Upper lobe of left lung (tissue), 6 donors: ENCODE measurements around the gene GPSM1. TPM values are rescaled to one million over a fixed set of nuclear protein-coding genes. Genes with fewer than 3 reads are reported as not detected.
"Not testable (repeated sequence)": the region's sequence is repeated elsewhere in the genome, so short reads cannot be mapped to it uniquely, and the experiment has no call there.

ENCODE experiments used
- ATAC-seq, 2 donors: fragments of 200-7000 bp; cut with Tn5 transposase; one replicate each; pipeline ENCODE4 v1.9.1; 2022; ENCODE audit warnings: mild to moderate bottlenecking in 2 of 2, moderate library complexity in 2 of 2; ENCODE audit not compliant: low FRiP score in 2 of 2
- DNase-seq, 2 donors: peaks; one replicate each; pipeline ENCODE4 v3.0.0-alpha.2; 2019 to 2020
- H3K27ac ChIP-seq, 4 donors: fragments of 200-600 bp; sonication (generic); one replicate each; pipeline ENCODE4 v1.5.1; 2016 to 2019
- H3K27me3 ChIP-seq, 4 donors: fragments of 200-600 bp; sonication (generic); one replicate each; pipeline ENCODE4 v1.5.1; 2017 to 2019
- H3K36me3 ChIP-seq, 4 donors: fragments of 200-600 bp; sonication (generic); one replicate each; pipeline ENCODE4 v1.5.1; 2016 to 2019
- H3K4me1 ChIP-seq, 4 donors: fragments of 200-600 bp; sonication (generic); one replicate each; pipeline ENCODE4 v1.5.1; 2018 to 2019
- H3K4me3 ChIP-seq, 4 donors: fragments of 200-600 bp; sonication (generic); one replicate each; pipeline ENCODE4 v1.5.1; 2017 to 2019; ENCODE audit warnings: mild to moderate bottlenecking in 2 of 4, moderate library complexity in 1 of 4
- H3K9me3 ChIP-seq, 4 donors: fragments of 200-600 bp; sonication (generic); one replicate each; pipeline ENCODE4 v1.5.1; 2018 to 2019
- EP300 ChIP-seq, 4 donors: sonication (generic); formaldehyde crosslinking; IDR thresholded peaks; one replicate each; pipeline ENCODE4 v1.5.1; 2017; ENCODE audit warnings: antibody characterized with exemption in 4 of 4, control low read depth in 2 of 4
- POLR2A ChIP-seq, 4 donors: fragments of 450-650 bp; IDR thresholded peaks; one replicate each; pipeline ENCODE4 v1.5.1; 2016 to 2017; ENCODE audit warnings: antibody characterized with exemption in 4 of 4, mild to moderate bottlenecking in 2 of 4
- POLR2AphosphoS5 ChIP-seq, 2 donors: sonication (generic); formaldehyde crosslinking; IDR thresholded peaks; one replicate each; pipeline ENCODE4 v1.5.1; 2017; ENCODE audit warnings: antibody characterized with exemption in 2 of 2
- WGBS, 2 donors: methylation state at CpG; one replicate each; pipeline ENCODE4 v1.1.5; 2017 to 2018; 5-methylcytosine and 5-hydroxymethylcytosine counted together
- total RNA-seq, 6 donors: library from RNA; depleted of rRNA in 4 of 6; stranded (reverse); fragments of >200 nt in 4 of 6; gene quantifications; one replicate each; pipeline versions ENCODE4 v1.1.0 to v1.2.1, GENCODE V29; 2016 to 2021
- TF ChIP-seq, protein P1 (sequence below), 6 experiments: fragments of 450-650 bp in 4 of 6; fragments of 200-600 bp in 2 of 6; sonication (generic) in 2 of 6; IDR thresholded peaks; one replicate each; pipeline ENCODE4 v1.5.1; 2016 to 2019; ENCODE audit warnings: antibody characterized with exemption in 6 of 6
- donor health status: DM: no; HTN: no; CAD: no; lungs with moderate emphysema.
- donor health status: DM: no; HTN: yes; CAD: no; lungs with severe emphysema.

The GPSM1 gene
- total RNA-seq, 6 donors from 2014 or later = 10.0 to 78.6 (median 24.2) TPM

DNA sequence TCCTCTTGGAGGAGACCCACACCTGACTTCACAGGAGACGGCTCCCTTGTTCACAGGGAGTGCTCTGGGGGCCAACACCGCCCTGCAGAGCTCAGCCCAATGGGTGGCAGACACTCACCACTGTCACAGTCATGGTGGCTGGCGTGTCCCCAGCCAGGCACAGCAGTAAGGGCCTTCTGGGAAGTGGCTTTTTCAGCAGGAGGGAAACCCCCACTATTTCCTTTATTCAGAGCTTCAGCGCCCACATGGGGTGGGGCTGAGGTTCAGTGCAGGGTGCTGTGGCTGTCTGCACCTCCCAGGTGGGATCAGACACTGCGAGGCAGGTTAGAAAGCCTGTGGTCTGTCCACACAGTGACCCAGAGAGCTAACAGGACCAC is 76.2 kb downstream of the GPSM1 start:
- Histone ChIP-seq H3K4me1 (peaks cover 13 to 23% (median 16%) of the 10 kb centered on the region in 4 donors), H3K9me3 (no peaks in the 10 kb centered on the region), H3K27me3 (no peaks in the 10 kb centered on the region), H3K36me3 (peaks cover 19 to 50% (median 39%) of the 10 kb centered on the region in 4 donors), H3K27ac (peak overlapping the region in 1 of 4 donors; percentile 43), H3K4me3 (no peak overlapping the region)
- ATAC-seq = no peak
- TF ChIP-seq, protein P1, sequence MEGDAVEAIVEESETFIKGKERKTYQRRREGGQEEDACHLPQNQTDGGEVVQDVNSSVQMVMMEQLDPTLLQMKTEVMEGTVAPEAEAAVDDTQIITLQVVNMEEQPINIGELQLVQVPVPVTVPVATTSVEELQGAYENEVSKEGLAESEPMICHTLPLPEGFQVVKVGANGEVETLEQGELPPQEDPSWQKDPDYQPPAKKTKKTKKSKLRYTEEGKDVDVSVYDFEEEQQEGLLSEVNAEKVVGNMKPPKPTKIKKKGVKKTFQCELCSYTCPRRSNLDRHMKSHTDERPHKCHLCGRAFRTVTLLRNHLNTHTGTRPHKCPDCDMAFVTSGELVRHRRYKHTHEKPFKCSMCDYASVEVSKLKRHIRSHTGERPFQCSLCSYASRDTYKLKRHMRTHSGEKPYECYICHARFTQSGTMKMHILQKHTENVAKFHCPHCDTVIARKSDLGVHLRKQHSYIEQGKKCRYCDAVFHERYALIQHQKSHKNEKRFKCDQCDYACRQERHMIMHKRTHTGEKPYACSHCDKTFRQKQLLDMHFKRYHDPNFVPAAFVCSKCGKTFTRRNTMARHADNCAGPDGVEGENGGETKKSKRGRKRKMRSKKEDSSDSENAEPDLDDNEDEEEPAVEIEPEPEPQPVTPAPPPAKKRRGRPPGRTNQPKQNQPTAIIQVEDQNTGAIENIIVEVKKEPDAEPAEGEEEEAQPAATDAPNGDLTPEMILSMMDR (IDR thresholded peaks at IDR 0.05) = no peak
- no peak for TF ChIP-seq EP300 (IDR thresholded peaks at IDR 0.05)
- no peak for TF ChIP-seq POLR2A (IDR thresholded peaks at IDR 0.05)
- no peak for TF ChIP-seq POLR2AphosphoS5 (IDR thresholded peaks at IDR 0.05)
- WGBS, 2 donors = 89 to 91% methylated on average over 5 of the region's 5 CpGs
- no peak for DNase-seq

DNA sequence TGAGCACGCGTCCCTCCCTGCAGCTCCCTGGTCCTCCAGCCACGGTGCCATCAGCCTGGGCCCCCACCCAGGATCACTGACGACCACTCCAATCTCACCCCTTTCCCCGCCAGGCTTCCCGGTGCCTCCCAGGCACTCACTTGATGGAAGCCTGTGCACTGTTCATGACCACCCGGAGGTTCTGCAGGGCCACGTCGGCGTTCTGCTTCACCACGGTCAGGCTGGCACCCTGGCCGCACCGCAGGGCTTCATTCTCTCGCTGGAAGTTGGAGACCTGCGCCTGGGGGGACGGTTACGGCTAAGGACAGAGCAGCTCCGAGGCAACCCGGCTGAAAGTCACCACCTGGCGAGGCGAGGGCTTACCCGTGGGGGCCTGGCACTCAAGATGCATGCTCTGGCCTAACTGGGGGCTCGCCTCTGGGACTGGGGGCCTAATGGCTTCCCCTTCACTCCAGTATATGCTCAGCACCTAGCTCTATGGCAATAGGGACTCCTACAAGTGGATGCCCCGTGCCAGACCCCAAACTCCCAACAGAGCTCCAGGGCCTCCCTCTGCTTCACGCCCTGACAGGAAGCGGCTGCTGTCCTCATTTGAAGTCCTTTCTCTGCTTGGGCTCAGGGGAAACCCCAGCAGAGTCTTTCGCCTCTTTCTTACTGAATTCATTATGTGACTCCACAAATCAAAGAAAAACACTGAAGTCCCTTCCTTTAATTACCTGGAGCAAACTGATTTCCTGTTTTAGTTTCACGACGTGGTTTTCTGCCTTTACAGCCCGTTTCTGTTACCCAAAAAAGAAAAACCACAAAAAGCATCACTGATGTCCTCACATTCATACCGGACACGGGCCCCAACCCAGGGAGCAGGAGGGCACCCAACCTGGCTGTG is 76.8 kb downstream of the GPSM1 start:
- Histone ChIP-seq H3K4me3 (no peak overlapping the region), H3K9me3 (no peaks in the 10 kb centered on the region), H3K36me3 (peaks cover 19 to 50% (median 39%) of the 10 kb centered on the region in 4 donors), H3K27me3 (no peaks in the 10 kb centered on the region), H3K4me1 (peaks cover 10 to 23% (median 13%) of the 10 kb centered on the region in 4 donors), H3K27ac (peak overlapping the region in 1 of 4 donors; percentile 43)
- ATAC-seq (no peak), DNase-seq (peak in 1 of 2 donors; percentile 72)
- 85 to 88% methylated on average over 32 of the region's 32 CpGs for WGBS, 2 donors
- TF ChIP-seq POLR2AphosphoS5 (IDR thresholded peaks at IDR 0.05) (no peak), EP300 (IDR thresholded peaks at IDR 0.05) (no peak), POLR2A (IDR thresholded peaks at IDR 0.05) (no peak)
- TF ChIP-seq, protein P1 (IDR thresholded peaks at IDR 0.05) = no peak

DNA sequence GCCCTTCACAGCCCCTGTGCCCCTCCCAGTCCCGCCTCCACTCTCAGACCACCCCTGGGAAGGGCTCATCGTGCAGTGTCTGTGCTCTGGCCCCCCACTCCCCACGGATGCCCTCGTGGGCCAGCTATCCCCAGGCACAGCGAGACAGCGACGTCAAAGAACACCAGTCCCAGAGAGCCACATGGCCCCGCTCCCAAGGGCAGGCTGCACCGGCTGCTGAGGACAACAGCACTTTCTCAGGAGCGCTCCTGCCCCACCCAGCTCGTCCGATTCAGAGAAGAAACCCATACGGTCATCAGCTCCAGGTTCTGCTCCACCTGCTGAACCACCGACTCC is 77.4 kb downstream of the GPSM1 start:
- Histone ChIP-seq H3K4me1 (peaks cover 12 to 23% (median 15%) of the 10 kb centered on the region in 4 donors), H3K27me3 (no peaks in the 10 kb centered on the region), H3K9me3 (no peaks in the 10 kb centered on the region), H3K36me3 (peaks cover 19 to 50% (median 39%) of the 10 kb centered on the region in 4 donors), H3K4me3 (no peak overlapping the region), H3K27ac (no peak overlapping the region)
- 93 to 94% methylated on average over 10 of the region's 14 CpGs for WGBS, 2 donors
- peak in 1 of 2 donors; percentile 60 for DNase-seq
- no peak for ATAC-seq
- no peak for TF ChIP-seq EP300 (IDR thresholded peaks at IDR 0.05)

DNA sequence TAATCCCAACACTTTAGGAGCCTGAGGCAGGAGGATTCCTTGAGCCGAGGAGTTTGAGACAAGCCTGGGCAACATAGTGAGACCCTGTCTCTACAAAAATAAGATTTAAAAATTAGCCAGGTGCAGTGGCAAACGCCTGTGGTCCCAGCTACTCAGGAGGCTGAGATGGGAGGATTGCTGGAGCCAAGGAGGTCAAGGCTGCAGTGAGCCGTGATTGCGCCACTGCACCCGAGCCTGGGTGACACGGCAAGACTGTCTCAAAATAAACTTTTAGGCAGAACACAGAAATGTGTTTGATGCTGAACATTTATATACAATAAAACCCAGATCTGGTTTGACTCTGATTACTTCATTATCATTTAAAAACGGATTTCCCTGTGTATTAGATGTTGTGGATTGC is 78.1 kb downstream of the GPSM1 start:
- Histone ChIP-seq H3K4me1 (peaks cover 12 to 20% (median 14%) of the 10 kb centered on the region in 4 donors), H3K27ac (no peak overlapping the region), H3K4me3 (no peak overlapping the region), H3K9me3 (no peaks in the 10 kb centered on the region), H3K27me3 (no peaks in the 10 kb centered on the region), H3K36me3 (peaks cover 19 to 50% (median 39%) of the 10 kb centered on the region in 4 donors)
- 85 to 92% methylated on average over 7 of the region's 7 CpGs for WGBS, 2 donors
- ATAC-seq = no peak
- peak in 1 of 2 donors; percentile 6 for DNase-seq
- TF ChIP-seq POLR2AphosphoS5 (IDR thresholded peaks at IDR 0.05) (no peak), EP300 (IDR thresholded peaks at IDR 0.05) (no peak), POLR2A (IDR thresholded peaks at IDR 0.05) (no peak)
- TF ChIP-seq, protein P1 (IDR thresholded peaks at IDR 0.05) = no peak

DNA sequence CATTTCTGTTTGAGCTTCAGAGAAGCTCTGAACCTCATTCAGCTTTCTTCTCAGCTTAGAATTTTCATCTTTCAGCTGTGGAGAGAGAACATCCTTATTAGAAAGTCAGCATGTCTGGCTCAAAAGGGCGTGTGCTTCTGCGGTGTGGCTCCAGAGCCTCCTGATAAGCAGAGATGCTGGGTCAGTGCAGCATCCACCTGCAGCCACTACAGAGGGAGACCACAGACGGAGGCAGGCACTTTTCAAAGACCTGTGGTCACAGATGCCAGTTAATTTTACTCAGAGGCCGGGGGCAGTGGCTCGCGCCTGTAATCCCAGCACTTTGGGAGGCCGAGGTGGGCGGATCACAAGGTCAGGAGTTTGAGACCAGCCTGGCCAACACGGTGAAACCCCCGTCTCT is 78.6 kb downstream of the GPSM1 start:
- H3K27me3 ChIP-seq, H3K9me3 ChIP-seq, ATAC-seq, H3K27ac ChIP-seq, H3K4me3 ChIP-seq: not testable (repeated sequence)
- DNase-seq = peak in 1 of 2 donors; percentile 16
- H3K4me1 ChIP-seq = peaks cover 10 to 18% (median 12%) of the 10 kb centered on the region in 4 donors
- 90 to 93% methylated on average over 10 of the region's 10 CpGs for WGBS, 2 donors
- H3K36me3 ChIP-seq = peaks cover 19 to 50% (median 39%) of the 10 kb centered on the region in 4 donors

DNA sequence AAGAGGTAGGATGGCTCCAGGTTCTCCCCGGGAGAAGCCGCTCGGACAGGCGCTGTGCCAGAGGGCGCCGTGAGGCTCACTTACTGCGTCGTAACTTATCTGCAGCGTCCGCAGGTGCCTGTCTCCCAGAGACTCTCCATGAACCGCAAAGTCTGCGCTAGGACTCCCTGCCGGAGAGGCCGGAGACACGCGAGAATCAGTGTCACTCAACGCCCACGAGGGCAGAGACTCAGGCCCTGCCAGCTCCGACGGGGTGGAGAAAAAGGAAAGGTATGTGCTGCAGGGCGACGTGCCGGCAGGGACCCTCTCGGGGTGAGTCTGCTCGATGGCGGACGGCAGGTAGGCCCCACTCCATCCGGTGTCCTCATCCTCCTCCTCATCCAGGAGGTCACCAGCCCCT is 79.7 kb downstream of the GPSM1 start:
- 93 to 94% methylated on average over 21 to 28 of the region's 28 CpGs for WGBS, 2 donors
- peaks cover 17 to 49% (median 38%) of the 10 kb centered on the region in 4 donors for H3K36me3 ChIP-seq
- not testable (repeated sequence) for H3K9me3 ChIP-seq, ATAC-seq, H3K27ac ChIP-seq, H3K4me3 ChIP-seq, H3K27me3 ChIP-seq
- peaks cover 20 to 30% (median 23%) of the 10 kb centered on the region in 4 donors for H3K4me1 ChIP-seq
- peak in 1 of 2 donors; percentile 85 for DNase-seq
